ENCODE data around the gene NFIC. TPM values are rescaled to one million over a fixed set of nuclear protein-coding genes. Genes with fewer than 3 reads are reported as not detected.
"Not testable (repeated sequence)": the region's sequence is repeated elsewhere in the genome, so short reads cannot be mapped to it uniquely, and the experiment has no call there.

The NFIC gene
- total RNA-seq, 1 experiment from 2014 or later = 3.2 TPM

DNA sequence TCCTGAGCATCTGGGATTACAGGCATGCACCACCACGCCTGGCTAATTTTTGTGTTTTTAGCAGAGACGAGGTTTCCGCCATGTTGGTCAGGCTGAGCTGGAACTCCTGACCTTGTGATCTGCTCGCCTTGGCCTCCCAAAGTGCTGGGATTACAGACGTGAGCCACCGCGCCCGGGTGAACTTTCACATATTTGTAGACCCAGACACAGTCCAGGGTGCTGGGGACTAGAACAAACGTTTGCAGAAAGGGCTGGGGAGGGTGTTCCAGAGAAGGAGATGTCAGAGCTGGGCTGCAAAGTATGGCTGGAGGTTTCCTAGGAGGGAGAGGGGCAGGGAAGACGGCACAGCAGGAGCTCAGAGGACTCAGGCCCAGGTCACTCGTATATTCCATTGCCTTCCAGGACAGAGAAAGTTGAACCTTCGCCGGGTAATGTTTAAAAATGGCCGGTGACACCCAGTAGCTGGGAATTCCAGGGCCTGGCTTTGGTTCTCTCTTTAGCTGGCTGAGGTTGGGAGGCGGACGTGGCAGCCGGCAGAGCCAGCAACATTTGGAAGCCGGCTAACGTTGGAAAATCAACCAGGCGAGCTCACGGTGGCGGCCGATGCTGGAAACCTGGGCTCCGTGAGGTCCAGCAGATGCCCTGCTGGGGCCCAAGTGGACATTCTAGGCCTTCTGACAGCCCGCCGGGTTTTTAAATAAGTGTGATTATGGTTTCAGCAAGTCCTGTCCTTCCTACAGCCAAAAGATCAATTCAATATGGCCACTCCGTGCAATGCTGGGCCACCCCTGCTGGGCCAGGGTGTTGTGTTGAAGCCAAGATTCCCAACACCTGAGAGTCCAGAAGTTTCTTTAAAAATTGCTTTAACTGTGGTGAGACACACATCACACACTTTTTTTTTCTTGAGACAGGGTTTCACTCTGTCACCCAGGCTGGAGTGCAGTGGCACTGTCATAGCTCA is 41.5 kb downstream of the NFIC start:
- in situ Hi-C loops (cut with HindIII; ENCODE audit: low sequenced_read_pairs) = no loop called here
- DNase-seq (ENCODE audit: low spot score) = peak; percentile 88

DNA sequence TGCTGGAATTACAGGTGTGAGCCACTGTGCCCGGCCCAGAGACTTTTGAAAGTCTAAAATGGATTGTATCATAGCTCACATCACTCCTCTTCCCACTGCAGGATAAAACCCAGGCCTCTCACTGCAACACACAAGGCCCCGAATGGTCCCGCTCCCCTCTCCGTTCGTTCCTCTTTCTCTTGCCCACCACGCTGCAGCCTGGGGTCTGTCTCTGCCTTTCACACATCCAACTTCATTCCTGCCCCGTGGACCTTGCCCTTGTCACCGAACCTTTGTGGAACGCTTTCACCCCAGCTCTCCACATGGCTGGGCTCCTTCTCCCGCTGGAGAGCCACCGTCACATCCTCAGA is 42.6 kb downstream of the NFIC start:
- in situ Hi-C loops (cut with HindIII; ENCODE audit: low sequenced_read_pairs) = no loop called here
- no peak for DNase-seq (ENCODE audit: low spot score)

GRCh38 chr19:3409346-3410064 is 43.1 kb downstream of the NFIC start:
- DNase-seq (ENCODE audit: low spot score) = peak; percentile 71
- in situ Hi-C loops (cut with HindIII; ENCODE audit: low sequenced_read_pairs) = no loop called here

DNA sequence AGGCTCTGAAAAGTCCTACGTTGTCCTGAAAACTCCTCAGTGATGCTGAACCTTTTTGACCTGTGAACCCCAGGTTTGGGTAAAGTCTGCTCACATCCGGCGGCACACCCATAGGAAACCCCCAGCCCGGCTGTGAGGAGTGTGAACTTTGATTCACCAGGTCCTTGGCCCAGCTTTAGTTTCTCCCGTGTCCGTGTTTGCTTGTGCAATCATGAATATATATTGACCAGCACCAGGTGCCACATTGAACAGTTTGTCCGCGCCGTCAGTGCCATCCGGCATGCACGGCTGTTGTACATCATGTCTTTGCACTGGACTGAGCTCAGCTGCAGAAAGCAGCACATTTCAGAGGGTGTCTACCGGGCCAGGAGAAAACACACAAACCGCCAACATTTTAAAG is 45.3 kb downstream of the NFIC start:
- peak; percentile 69 for DNase-seq (ENCODE audit: low spot score)
- in situ Hi-C loops (cut with HindIII; ENCODE audit: low sequenced_read_pairs) = no loop called here

- DNase-seq (ENCODE audit: low spot score) = no peak
- in situ Hi-C loops (cut with HindIII; ENCODE audit: low sequenced_read_pairs) = no loop called here
Observed at GRCh38 chr19:3412066-3412465, 45.7 kb downstream of the NFIC start.

- peak; percentile 47 for DNase-seq (ENCODE audit: low spot score)
- in situ Hi-C loops (cut with HindIII; ENCODE audit: low sequenced_read_pairs) = no loop called here
Observed at GRCh38 chr19:3413796-3414327, 47.5 kb downstream of the NFIC start.

- DNase-seq (ENCODE audit: low spot score) = no peak
- in situ Hi-C loops (cut with HindIII; ENCODE audit: low sequenced_read_pairs) = no loop called here
Observed at GRCh38 chr19:3415695-3416094, 49.3 kb downstream of the NFIC start.

- in situ Hi-C loops (cut with HindIII; ENCODE audit: low sequenced_read_pairs) = no loop called here
- no peak for DNase-seq (ENCODE audit: low spot score)
Observed at GRCh38 chr19:3420244-3420755, 53.9 kb downstream of the NFIC start.

- in situ Hi-C loops (cut with HindIII; ENCODE audit: low sequenced_read_pairs) = no loop called here
- peak; percentile 63 for DNase-seq (ENCODE audit: low spot score)
Observed at GRCh38 chr19:3420909-3421619, 54.7 kb downstream of the NFIC start.

- in situ Hi-C loops (cut with HindIII; ENCODE audit: low sequenced_read_pairs); DNase-seq (ENCODE audit: low spot score): not testable (repeated sequence)
Observed at GRCh38 chr19:3421656-3422055, 55.3 kb downstream of the NFIC start.

GRCh38 chr19:3423183-3423829 is 56.9 kb downstream of the NFIC start:
- peak; percentile 61 for DNase-seq (ENCODE audit: low spot score)
- in situ Hi-C loops (cut with HindIII; ENCODE audit: low sequenced_read_pairs) = no loop called here

DNA sequence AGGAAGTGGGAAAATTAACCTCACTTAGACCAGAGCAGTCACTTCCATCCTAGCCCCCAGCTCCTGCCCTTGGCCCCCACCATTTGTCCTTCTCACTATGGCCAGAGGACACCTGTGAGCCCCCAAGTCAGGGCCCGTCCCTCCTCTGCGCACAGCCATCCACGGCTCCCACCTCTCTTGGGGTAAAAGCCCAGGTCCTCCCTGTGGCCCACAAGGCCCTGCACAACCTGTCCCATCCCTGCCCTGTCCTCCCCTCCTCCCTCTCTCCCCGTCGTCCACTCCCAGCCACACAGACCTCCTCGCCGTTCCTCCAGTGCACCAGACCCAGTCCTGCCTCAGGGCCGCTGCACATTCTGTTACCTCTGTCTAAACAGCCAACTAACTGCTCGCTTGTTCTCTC is 60.0 kb downstream of the NFIC start:
- in situ Hi-C loops (cut with HindIII; ENCODE audit: low sequenced_read_pairs) = no loop called here
- DNase-seq (ENCODE audit: low spot score) = no peak

DNA sequence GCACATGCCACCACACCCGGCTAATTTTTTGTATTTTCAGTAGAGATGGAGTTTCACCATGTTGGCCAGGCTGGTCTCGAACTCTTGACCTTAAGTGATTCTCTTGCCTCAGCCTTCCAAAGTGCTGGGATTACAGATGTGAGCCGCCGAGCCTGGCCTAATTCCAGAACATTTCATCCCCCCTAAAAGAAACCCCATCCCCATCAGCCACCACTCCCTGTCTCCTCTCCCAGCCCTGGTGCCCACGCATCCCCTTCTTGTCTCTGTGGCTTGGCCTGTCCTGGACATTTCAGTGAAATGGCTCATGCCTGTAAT is 63.9 kb downstream of the NFIC start:
- DNase-seq (ENCODE audit: low spot score); in situ Hi-C loops (cut with HindIII; ENCODE audit: low sequenced_read_pairs): not testable (repeated sequence)

- no peak for DNase-seq (ENCODE audit: low spot score)
- in situ Hi-C loops (cut with HindIII; ENCODE audit: low sequenced_read_pairs) = no loop called here
Observed at GRCh38 chr19:3431760-3432397, 65.5 kb downstream of the NFIC start.

DNA sequence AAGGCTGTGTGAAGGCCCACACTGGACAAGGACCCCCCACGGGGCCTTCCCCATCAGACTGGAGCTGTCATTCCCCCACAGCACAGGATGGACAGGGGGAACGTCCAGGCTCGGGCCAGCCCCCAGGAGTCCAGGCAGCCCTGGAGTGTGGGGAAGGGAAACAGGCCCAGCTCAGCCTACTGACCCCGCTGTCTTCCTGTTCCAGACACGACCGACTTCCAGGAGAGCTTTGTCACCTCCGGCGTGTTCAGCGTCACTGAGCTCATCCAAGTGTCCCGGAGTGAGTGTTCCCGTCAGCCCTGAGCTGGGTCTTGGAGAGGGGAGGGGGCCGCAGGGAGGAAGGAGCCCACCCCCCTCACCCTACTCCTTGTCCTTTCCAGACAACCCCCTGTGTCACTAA is 66.9 kb downstream of the NFIC start:
- in situ Hi-C loops (cut with HindIII; ENCODE audit: low sequenced_read_pairs) = no loop called here
- DNase-seq (ENCODE audit: low spot score) = no peak

- no peak for DNase-seq (ENCODE audit: low spot score)
- in situ Hi-C loops (cut with HindIII; ENCODE audit: low sequenced_read_pairs) = no loop called here
Observed at GRCh38 chr19:3433805-3434540, 67.6 kb downstream of the NFIC start.

DNA sequence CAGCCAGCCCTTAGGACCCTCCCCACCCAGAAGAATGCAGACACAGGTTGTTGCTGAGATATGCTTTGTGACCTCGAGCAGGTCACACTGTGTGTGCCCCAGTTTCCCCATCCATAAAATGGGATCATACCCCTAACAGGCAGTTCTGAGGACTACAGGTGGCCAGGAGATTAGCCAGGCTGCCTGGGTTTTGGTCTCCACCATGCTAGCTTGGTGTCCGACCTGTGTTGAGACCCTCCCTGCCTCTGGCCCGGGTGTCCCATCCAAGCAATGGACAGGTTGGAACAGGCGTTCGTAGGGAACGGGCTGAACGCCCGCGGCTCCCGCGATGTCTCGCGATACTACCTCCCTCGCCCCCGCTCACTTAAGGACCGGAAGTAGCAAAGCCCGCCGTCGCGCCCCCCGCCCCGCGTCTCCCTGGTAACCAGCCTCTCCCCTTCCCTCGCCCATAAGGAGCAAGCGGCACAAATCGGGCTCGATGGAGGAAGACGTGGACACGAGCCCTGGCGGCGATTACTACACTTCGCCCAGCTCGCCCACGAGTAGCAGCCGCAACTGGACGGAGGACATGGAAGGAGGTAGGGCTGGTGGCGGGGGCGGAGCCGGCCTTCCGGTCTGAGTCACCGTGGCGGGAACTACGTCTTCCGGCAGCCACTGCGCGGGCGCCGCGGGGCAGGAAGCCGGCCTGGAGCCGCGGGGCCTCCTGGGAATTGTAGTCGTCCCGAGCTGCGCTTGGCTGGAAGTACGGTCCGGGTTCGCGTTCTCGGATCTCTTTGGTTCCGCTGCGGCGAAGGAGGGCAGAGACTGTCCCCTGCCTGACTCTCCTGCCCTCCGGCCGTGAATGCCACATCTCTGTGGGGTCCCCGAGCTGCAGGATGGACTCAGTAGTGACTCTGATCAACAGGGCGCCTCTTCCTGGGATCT is 68.5 kb downstream of the NFIC start:
- in situ Hi-C loops (cut with HindIII; ENCODE audit: low sequenced_read_pairs) = no loop called here
- DNase-seq (ENCODE audit: low spot score) = peak; percentile 88
